Mesothelial cell of epicardium (in vitro differentiated cells): Measurements from ENCODE around the gene RPS6KA3. TPM values are rescaled to one million over a fixed set of nuclear protein-coding genes. Genes with fewer than 3 reads are reported as not detected.

ENCODE experiments used
- DNase-seq, 2 experiments: peaks; one replicate each; pipeline ENCODE4 v3.0.0; 2021; ENCODE audit warnings: low spot score in 2 of 2; ENCODE audit not compliant: unreplicated experiment in 2 of 2
- H3K27ac Mint-ChIP-seq: 2 replicates; pipeline ENCODE4 v1.8.0; 2021; ENCODE audit warnings: mixed read lengths
- H3K27me3 Mint-ChIP-seq: 2 replicates; pipeline ENCODE4 v1.8.0; 2021; ENCODE audit warnings: low read depth, mixed read lengths
- H3K36me3 Mint-ChIP-seq: 2 replicates; pipeline ENCODE4 v1.8.0; 2021; ENCODE audit warnings: mixed read lengths
- H3K4me1 Mint-ChIP-seq: 2 replicates; pipeline ENCODE4 v1.8.0; 2021; ENCODE audit warnings: mixed read lengths
- H3K4me3 Mint-ChIP-seq: 2 replicates; pipeline ENCODE4 v1.8.0; 2021; ENCODE audit warnings: mild to moderate bottlenecking, moderate library complexity, mixed read lengths
- H3K9me3 Mint-ChIP-seq: 2 replicates; pipeline ENCODE4 v1.8.0; 2021; ENCODE audit warnings: mixed read lengths
- CTCF ChIP-seq: fragments of 200-600 bp; sonication (generic); IDR thresholded peaks from one replicate; pipeline ENCODE4 v1.5.0; 2021; ENCODE audit warnings: antibody characterized with exemption; ENCODE audit not compliant: unreplicated experiment
- total RNA-seq: library from RNA; stranded (reverse); gene quantifications from 3 replicates; pipeline ENCODE4 v1.2.1, GENCODE V29; 2021

The RPS6KA3 gene
- total RNA-seq, 1 donor from 2014 or later, result 42.3 TPM

GRCh38 chrX:20265221-20265725 is 1.4 kb downstream of the RPS6KA3 start:
- DNase-seq, result peak in 1 of 2 experiments; percentile 43
- Mint-ChIP-seq H3K9me3 (peaks cover 2% of the 10 kb centered on the region), H3K27ac (peak overlapping the region; percentile 95), H3K36me3 (no peaks in the 10 kb centered on the region), H3K4me1 (peaks cover 19% of the 10 kb centered on the region), H3K4me3 (peak overlapping the region; percentile 84), H3K27me3 (no peaks in the 10 kb centered on the region)
- no peak for TF ChIP-seq CTCF

- peak overlapping the region; percentile 37 for H3K4me3 Mint-ChIP-seq
- no peaks in the 10 kb centered on the region for H3K36me3 Mint-ChIP-seq
- DNase-seq, result no peak
- no peak for TF ChIP-seq CTCF
- H3K9me3 Mint-ChIP-seq, result peaks cover 6% of the 10 kb centered on the region
- H3K27me3 Mint-ChIP-seq, result no peaks in the 10 kb centered on the region
- peaks cover 22% of the 10 kb centered on the region for H3K4me1 Mint-ChIP-seq
- H3K27ac Mint-ChIP-seq, result peak overlapping the region; percentile 64
Observed at GRCh38 chrX:20263474-20263873, 3.2 kb downstream of the RPS6KA3 start.

DNA sequence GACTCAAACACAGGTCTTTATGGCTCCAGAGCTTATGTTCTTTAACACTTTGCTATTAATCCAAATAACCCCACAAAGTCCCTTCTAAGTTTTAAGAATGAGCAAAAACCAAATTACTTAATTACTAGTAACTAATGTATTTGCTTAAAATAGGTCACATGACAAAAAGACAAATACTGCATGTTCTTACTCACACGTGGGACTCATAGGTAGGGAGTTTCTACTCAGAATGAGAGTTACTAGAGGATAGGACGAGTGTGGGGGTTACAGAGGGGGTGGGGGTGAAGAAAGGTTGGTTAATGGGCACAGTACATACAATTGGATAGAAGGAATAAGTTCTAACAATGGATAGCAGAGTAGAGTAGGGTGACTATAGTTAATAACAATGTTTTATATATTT is 5.8 kb downstream of the RPS6KA3 start:
- H3K27ac Mint-ChIP-seq, result no peak overlapping the region
- no peak for DNase-seq
- no peaks in the 10 kb centered on the region for H3K27me3 Mint-ChIP-seq
- peaks cover 10% of the 10 kb centered on the region for H3K9me3 Mint-ChIP-seq
- TF ChIP-seq CTCF, result no peak
- H3K4me3 Mint-ChIP-seq, result no peak overlapping the region
- H3K4me1 Mint-ChIP-seq, result peaks cover 22% of the 10 kb centered on the region
- H3K36me3 Mint-ChIP-seq, result no peaks in the 10 kb centered on the region

DNA sequence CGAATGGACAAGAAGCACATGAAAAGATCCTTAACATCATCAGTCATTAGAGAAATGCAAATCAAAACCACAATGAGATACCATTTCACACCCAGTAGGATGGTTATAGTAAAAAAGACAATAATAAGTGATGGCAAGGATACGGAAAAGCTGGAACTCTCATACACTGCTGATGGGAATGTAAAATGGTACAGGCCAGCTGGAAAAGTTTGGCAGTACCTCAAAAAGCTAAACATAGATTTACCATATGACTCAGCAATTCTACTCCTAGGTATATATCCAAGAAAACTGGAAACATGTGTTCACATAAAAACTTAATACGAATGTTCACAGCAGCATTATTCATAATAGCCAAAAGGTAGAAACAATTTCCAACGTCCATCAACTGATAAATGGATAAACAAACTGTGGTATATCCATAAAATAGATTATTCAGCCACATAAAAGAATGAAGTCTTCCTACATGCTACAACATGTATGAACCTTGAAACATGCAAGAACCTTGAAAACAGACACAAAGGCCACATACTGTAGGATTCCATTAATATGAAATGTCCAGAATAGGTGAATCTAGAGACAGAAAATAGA is 11.9 kb downstream of the RPS6KA3 start:
- H3K27me3 Mint-ChIP-seq, result no peaks in the 10 kb centered on the region
- H3K4me3 Mint-ChIP-seq, result no peak overlapping the region
- H3K9me3 Mint-ChIP-seq, result peaks cover 38% of the 10 kb centered on the region
- H3K4me1 Mint-ChIP-seq, result peaks cover 2% of the 10 kb centered on the region
- no peak for DNase-seq
- TF ChIP-seq CTCF, result no peak
- H3K27ac Mint-ChIP-seq, result no peak overlapping the region
- peaks cover 20% of the 10 kb centered on the region for H3K36me3 Mint-ChIP-seq

DNA sequence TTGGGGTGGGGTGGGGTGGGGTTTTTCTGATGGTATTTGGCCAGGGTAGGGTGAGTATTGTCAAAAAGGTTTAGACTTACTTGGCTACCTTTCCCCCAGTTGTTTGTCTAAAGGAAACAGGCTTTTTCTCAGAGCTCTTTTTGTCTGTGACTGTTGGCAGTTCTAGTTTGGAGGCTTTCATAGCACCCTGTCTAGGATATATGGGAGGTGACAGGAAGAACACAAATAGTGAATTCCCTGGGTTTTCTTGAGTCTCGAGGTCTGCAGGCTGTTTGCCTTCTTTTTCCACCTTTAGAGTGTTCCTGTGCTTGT is 13.5 kb downstream of the RPS6KA3 start:
- peaks cover 29% of the 10 kb centered on the region for H3K36me3 Mint-ChIP-seq
- no peak for DNase-seq
- no peaks in the 10 kb centered on the region for H3K4me1 Mint-ChIP-seq

More for the DNA sequence above, 13.5 kb downstream of the RPS6KA3 start:
- TF ChIP-seq CTCF, result no peak
- Mint-ChIP-seq H3K27ac (no peak overlapping the region), H3K9me3 (peaks cover 48% of the 10 kb centered on the region), H3K4me3 (no peak overlapping the region), H3K27me3 (no peaks in the 10 kb centered on the region)
